ENCODE measurements around the gene ARID3A. TPM values are rescaled to one million over a fixed set of nuclear protein-coding genes. Genes with fewer than 3 reads are reported as not detected.

ARID3A gene
- total and polyA plus RNA-seq, 4 donors, result 7.7 to 29.7 (median 19.8) TPM

GRCh38 chr19:1000095-1000494 is 74.3 kb downstream of the ARID3A start, which contains the start of gene GRIN3B:
Gene GRIN3B (plus strand): TSS chr19:1000419. CDS start chr19:1000438, 19 bp downstream.
- no peaks in the 10 kb centered on the region for H3K36me3 ChIP-seq (ENCODE audit: control insufficient read depth in 4 of 4, insufficient read depth in 4 of 4, low read length in 4 of 4)
- H3K27ac ChIP-seq (ENCODE audit: low read depth in 1 of 2, low read length in 1 of 2), result no peak within 1 kb of the TSS
- H3K9ac ChIP-seq (ENCODE audit: insufficient read depth in 1 of 2, low read length in 2 of 2), result no peak within 1 kb of the TSS
- ATAC-seq (ENCODE audit: insufficient read depth, low FRiP score), result no peak
- H3K27me3 ChIP-seq (ENCODE audit: control insufficient read depth in 3 of 3, insufficient read depth in 3 of 3, low read length in 2 of 3), result peaks cover 5 to 42% (median 37%) of the 10 kb centered on the region in 3 donors
- WGBS, 2 donors, result 1 to 2% methylated on average over 31 to 43 of the region's 43 CpGs
- H3K4me3 ChIP-seq, result no peak within 1 kb of the TSS
- peaks cover 0 to 2% (median 0%) of the 10 kb centered on the region in 4 donors for H3K9me3 ChIP-seq (ENCODE audit: control insufficient read depth in 4 of 4, insufficient read depth in 3 of 4, low read length in 3 of 4)
- DNase-seq, result peak in 2 of 3 donors; percentile 41 to 63
- peak; percentile 3 for TF ChIP-seq CTCF (IDR thresholded peaks at IDR 0.05; ENCODE audit: control extremely low read depth, extremely low read depth)
- H3K4me1 ChIP-seq (ENCODE audit: control insufficient read depth in 5 of 5, insufficient read depth in 5 of 5, low read length in 5 of 5), result peaks cover 0 to 18% (median 6%) of the 10 kb centered on the region in 5 donors

GRCh38 chr19:1000591-1001537 is 75.0 kb downstream of the ARID3A start:
- 4% methylated on average over 54 to 73 of the region's 73 CpGs for whole genome bisulfite sequencing, 2 donors
- ATAC-seq (ENCODE audit: insufficient read depth, low FRiP score) (no peak), DNase-seq (peak in 2 of 3 donors; percentile 47 to 55)
- no peak for TF ChIP-seq CTCF (IDR thresholded peaks at IDR 0.05; ENCODE audit: control extremely low read depth, extremely low read depth)
- Histone ChIP-seq H3K9ac (ENCODE audit: insufficient read depth in 1 of 2, low read length in 2 of 2) (no peak overlapping the region), H3K4me3 (no peak overlapping the region), H3K4me1 (ENCODE audit: control insufficient read depth in 5 of 5, insufficient read depth in 5 of 5, low read length in 5 of 5) (peaks cover 0 to 16% (median 5%) of the 10 kb centered on the region in 5 donors), H3K27ac (ENCODE audit: low read depth in 1 of 2, low read length in 1 of 2) (no peak overlapping the region), H3K36me3 (ENCODE audit: control insufficient read depth in 4 of 4, insufficient read depth in 4 of 4, low read length in 4 of 4) (no peaks in the 10 kb centered on the region), H3K27me3 (ENCODE audit: control insufficient read depth in 3 of 3, insufficient read depth in 3 of 3, low read length in 2 of 3) (peaks cover 5 to 42% (median 37%) of the 10 kb centered on the region in 3 donors), H3K9me3 (ENCODE audit: control insufficient read depth in 4 of 4, insufficient read depth in 3 of 4, low read length in 3 of 4) (peaks cover 0 to 2% (median 0%) of the 10 kb centered on the region in 4 donors)

GRCh38 chr19:1001538-1002166 is 75.8 kb downstream of the ARID3A start:
- Histone ChIP-seq H3K9me3 (ENCODE audit: control insufficient read depth in 4 of 4, insufficient read depth in 3 of 4, low read length in 3 of 4) (no peaks in the 10 kb centered on the region), H3K4me3 (no peak overlapping the region), H3K4me1 (ENCODE audit: control insufficient read depth in 5 of 5, insufficient read depth in 5 of 5, low read length in 5 of 5) (peaks cover 0 to 9% (median 0%) of the 10 kb centered on the region in 5 donors), H3K9ac (ENCODE audit: insufficient read depth in 1 of 2, low read length in 2 of 2) (no peak overlapping the region), H3K27ac (ENCODE audit: low read depth in 1 of 2, low read length in 1 of 2) (no peak overlapping the region), H3K27me3 (ENCODE audit: control insufficient read depth in 3 of 3, insufficient read depth in 3 of 3, low read length in 2 of 3) (peaks cover 5 to 34% (median 31%) of the 10 kb centered on the region in 3 donors), H3K36me3 (ENCODE audit: control insufficient read depth in 4 of 4, insufficient read depth in 4 of 4, low read length in 4 of 4) (no peaks in the 10 kb centered on the region)
- ATAC-seq (ENCODE audit: insufficient read depth, low FRiP score) (peak; percentile 54), DNase-seq (peak; percentile 26 to 62 (median 41))
- 9 to 12% methylated on average over 20 of the region's 20 CpGs for WGBS, 2 donors
- TF ChIP-seq CTCF (IDR thresholded peaks at IDR 0.05; ENCODE audit: control extremely low read depth, extremely low read depth), result peak; percentile 70

Data from lung (tissue), 12 donors.